ENCODE data around the gene OR52I1.

DNA sequence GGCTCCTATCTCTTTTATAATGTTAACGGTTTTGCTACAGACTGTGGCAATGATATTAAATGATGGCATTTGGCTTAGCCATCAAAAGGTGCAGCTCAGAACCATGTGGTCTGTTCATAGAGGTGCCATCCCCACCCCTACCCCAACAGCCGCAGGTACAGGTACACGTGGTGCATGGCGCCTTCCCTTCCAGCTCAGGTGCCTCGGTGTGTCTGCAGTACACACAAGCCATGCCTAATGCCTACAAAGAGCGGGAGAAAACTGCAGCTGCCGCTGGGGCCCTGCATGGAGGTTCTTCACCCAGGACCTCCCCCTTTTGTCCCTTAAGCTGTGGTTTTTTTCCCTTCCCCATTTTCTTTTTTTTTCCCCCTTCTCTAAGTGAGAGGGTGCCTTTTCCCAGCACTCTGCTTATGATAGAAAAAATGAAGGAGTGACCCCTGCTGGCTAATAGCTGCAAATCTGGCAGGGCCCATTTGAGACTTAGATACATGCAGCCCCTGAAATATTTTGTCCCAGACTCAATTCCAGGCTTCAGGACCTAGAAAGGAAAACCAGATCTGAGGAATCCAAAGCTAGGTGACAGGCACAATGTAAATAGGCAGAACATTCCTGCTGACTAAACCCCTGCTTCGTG lies 42.4 kb upstream of the OR52I1 start:
- TF ChIP-seq, protein P1, sequence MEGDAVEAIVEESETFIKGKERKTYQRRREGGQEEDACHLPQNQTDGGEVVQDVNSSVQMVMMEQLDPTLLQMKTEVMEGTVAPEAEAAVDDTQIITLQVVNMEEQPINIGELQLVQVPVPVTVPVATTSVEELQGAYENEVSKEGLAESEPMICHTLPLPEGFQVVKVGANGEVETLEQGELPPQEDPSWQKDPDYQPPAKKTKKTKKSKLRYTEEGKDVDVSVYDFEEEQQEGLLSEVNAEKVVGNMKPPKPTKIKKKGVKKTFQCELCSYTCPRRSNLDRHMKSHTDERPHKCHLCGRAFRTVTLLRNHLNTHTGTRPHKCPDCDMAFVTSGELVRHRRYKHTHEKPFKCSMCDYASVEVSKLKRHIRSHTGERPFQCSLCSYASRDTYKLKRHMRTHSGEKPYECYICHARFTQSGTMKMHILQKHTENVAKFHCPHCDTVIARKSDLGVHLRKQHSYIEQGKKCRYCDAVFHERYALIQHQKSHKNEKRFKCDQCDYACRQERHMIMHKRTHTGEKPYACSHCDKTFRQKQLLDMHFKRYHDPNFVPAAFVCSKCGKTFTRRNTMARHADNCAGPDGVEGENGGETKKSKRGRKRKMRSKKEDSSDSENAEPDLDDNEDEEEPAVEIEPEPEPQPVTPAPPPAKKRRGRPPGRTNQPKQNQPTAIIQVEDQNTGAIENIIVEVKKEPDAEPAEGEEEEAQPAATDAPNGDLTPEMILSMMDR (IDR thresholded peaks at IDR 0.05): peak in 3 of 6 experiments; percentile 31 to 45 (median 39)
- TF ChIP-seq POLR2A (IDR thresholded peaks at IDR 0.05): no peak

All from Peyer's patch (tissue), 4 donors.